Stimulated activated CD8-positive, alpha-beta memory T cell treated with anti-CD3 and anti-CD28 coated beads, Interleukin-12 subunit alpha, Interleukin-12 subunit beta, amount 100 ng/mL, for 1 hour (primary cell): ENCODE data around the gene DHRS1.

Source experiments
- DNase-seq: peaks from one replicate; pipeline ENCODE4 v3.0.0-alpha.2; 2020; ENCODE audit warnings: low read depth

Gene DHRS1

DNA sequence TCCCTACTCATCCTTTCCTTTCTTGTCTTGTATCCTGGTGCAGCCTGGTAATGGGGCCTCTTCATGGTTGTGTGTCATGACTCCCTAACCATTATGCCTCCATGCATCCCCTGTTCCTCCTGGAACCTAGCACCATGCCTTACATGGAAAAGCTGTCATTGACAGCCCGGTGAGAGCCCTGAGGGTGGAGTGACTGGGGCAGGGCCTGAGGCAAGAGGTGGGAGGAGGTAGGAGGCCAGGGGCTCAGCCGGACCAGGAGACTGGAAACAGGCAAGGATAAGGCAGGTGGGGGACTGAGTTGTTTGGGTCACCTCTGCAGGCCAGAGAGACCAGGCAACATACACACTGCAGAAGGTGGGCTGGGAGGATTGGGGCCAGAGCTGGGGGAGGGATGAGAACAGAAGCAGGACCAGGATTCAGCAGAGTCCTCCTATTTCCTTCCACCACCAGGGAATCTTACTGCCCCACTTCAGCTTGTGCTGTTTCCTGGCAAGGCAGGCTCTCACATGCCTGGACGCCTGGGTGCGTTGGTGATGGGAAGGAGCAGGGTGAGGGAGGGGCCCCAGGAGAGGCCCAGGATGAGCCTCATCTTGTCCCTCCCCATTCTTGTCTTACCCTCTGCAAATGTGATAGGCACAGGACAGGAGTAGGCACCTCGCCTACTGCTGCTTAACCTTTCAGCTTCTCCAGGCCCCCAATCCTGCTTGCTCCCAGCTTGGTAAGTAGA, 10.1 kb upstream of the DHRS1 start, which contains the start of gene LTB4R2:
TSS of gene LTB4R2 (plus strand) at position 603 of the 727 bp plus-strand sequence. CDS start 525 bp downstream, outside the sequence.
- no peak for DNase-seq

DNA sequence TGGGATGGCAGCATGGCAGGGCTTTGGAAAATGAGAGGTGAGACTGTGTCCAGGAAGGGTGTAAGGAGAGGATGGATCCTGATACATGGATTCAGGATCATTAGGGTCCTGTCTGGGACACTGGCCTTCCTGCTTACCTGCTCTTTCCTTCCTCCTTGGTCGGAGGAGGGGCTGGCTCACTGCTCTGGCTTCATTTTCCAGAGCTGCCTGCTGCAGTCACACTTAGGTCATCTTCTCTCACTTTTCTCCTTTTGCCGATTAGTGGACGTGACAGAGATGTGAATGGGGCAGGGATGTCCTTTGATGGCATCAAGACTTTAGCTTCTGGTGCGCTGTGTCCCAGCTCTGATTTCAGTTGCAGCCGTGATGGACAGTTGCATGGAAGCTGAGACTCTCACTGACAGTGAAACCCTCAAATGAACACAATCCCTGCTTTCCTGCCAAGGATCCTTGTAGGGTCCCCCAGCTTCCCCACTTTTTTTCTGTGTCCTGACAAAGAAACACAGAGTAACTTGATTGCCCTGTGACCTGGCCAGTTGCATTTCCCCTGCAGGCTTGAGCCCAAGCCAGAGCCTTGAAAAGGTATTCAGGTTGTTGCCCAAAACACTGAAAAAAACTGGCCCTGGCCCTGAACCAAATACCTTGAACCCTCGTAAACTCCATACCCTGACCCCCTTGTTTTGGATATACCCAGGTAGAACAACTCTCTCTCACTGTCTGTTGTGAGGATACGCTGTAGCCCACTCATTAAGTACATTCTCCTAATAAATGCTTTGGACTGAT, 9.0 kb upstream of the DHRS1 start:
- no peak for DNase-seq

DNA sequence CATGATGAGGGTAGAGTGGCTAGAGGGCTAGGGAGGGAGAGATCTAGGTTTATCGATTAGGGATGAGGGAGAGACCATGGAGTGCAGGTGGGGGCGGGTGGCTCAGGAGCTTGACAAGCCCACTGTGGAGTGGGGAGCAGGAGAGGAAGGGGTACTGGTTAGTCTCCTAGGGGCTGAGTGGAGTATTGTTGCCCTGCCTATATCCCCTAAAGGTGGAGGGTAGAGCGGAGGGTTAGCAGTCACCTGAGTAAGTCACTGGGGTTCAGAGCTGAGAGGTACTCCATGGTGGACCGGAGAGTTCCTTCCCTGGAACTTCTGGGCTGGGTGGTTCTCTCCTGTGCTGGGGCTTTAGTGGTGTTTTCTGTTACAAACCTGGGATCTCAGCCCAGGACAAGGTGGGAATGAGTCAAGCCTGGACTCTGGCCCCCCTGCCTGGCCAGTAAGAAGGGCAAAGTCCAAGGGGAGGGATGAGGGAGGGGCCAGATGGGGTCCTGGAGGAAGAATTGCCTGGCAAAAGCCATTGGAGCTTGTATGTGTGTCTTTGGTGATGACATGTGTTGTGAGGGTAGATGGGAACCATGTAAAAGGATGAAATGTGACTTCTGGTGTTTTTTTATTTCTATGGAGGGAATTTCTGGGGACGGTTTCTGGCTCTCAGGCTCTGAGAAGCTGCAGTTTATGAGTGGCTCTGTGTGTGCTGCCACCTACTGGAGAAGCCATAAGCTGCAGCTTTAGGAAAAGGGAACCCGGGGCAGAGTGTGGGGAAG, 8.2 kb upstream of the DHRS1 start, which contains the start of gene CIDEB:
TSS of gene CIDEB (minus strand) at position 403 of the 767 bp plus-strand sequence. CDS start at position 284, 119 bp downstream.
- peak; percentile 41 for DNase-seq

DNA sequence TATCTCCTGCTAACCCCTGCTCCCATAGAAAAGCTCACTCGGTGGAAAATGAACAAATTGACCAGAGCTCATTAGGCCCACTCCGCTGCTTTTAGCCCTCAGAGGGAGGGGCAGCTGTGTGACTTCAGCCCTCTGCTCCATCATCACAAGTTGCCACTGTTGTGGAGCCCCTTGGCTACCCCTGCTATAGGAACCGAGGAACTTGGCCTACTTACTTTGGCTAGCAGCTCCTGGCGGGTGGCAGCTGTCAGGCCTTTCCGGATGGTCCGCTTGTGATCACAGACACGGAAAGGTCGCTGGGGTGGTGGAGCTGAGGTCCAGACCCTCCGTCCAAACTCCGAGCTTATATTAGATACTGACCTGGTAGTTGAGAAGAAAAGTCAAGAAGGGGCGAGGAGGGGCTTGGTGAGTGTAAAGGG, 7.6 kb upstream of the DHRS1 start:
- DNase-seq: no peak

DNA sequence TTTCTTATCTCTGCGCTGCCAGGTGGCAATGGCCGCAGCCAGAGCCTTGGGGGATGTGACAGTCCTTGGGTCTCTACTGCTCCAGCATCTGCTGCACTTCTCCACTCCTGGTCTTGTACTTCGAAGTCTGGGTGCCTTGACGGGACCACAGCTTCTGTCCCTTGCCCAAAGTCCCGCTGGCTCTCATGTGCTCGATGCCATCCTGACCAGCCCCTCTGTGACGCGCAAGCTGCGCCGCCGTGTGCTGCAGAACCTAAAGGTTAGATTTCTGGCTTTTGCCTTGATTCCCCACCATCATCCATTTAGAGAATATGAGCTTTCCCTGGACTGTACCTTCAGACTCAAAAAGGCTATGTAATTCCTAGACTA, 4.4 kb upstream of the DHRS1 start:
- DNase-seq: no peak

DNA sequence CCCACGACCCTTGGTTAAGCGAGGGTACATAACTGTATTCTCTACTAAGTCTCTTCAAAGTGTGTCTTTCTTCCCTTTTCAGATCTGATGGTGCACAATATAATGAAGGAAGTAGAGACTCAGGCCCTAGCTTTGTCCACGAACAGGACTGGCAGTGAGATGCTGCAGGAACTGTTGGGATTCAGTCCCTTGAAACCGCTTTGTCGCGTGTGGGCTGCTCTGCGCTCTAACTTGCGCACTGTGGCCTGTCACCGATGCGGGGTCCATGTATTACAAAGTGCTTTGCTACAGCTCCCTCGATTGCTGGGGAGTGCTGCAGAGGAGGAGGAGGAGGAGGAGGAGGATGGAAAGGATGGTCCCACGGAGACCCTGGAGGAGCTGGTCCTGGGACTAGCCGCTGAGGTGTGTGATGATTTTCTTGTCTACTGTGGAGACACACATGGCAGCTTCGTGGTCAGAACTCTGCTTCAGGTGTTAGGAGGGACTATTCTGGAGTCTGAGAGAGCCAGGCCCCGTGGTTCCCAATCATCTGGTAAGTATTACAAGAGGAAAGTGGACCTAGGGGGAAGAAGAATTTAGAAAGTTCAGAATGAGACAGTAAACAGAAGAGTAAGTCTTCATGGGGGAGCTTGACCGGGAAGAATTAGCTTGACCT, 873 bp upstream of the DHRS1 start:
- no peak for DNase-seq

DNA sequence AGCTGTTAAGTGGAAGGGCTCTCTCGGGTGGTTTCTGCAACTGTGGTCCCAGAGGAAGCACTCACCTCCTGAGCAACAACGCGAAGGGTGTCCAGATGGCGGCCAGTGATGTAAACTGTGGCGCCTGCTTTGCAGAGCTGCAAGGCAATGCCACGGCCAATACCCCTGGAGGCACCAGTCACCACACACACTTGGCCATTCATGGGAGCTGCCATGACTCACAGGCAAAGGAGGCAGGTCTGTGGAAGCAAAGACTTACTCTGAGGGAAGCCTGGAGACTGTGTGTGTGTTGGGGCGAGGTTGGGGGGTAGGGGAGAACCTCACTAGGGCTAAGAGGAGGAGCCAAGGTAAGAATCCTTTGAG, 707 bp downstream of the DHRS1 start:
- no peak for DNase-seq

DNA sequence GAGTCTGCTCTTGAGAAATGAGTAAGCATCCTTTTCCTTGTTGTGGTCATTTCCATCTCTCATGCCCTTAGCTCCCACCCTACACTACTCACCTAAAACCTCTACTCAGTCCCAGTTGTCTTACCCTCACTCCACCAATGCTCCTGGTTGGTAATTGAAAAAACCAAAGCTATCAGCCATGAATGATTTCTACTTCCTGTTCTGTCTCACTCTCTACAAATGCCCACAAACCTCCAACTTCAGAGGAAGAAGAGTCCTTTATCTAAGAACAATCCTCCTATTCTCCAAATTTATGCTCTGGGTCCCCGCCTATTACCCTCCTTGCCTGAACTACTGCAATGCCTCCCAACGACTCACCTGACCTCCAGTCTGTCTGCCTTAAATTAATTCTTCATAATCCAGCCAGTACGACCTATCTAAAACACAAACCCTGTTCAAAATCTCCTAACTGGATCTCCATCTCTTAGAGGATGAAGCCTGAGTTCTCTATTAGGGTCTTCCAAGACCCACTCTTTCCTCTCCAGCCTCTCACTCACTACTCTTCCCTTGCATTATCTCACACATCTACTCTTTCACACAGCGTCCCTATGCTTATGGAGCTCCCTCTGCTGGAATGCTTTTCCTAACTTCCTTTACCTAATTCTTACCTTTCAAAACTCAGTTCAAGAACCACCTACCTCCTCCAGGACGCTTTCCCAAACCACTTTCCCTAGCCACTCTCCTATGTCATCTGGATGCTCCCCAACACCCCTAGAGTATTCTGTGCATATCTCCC, 2.2 kb downstream of the DHRS1 start:
- DNase-seq: no peak

DNA sequence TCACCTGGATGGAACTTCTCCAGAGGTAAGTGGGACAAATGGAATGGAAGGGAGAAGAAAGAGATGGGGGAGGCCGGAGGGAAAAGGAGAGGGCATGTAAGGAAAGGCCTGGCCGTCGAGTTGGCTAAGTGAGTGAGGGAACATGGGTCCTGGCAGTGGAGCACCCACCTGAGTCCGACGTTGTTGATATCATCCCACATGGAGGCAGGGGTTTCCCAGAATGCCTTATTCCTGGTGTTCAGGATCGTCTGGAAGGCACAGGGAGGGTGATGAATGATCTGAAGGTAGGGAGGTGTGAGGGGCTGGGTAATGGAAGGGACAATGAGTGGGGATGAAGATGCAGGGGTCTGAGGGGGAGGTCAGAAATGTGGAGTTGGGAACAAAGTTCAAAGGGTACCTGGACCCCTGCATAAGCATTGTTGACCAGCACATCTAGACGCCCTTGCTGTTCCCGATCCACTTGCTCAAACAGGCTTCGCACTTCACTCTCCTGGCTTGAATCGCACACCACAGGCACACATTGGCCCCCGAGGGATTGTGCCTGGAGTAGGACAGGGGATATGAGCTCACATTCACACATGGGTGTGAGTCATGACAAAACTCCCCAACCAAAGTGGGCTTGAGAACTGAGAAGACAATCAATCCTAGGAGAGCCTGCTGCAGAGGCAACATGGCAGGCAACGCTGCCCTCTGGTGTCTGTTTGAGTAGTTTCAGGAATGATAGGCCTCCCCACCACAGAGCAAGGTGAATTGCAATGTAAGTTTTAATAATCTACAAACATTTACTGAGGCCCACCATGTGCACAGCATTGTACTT, 3.0 kb downstream of the DHRS1 start:
- peak; percentile 53 for DNase-seq

DNA sequence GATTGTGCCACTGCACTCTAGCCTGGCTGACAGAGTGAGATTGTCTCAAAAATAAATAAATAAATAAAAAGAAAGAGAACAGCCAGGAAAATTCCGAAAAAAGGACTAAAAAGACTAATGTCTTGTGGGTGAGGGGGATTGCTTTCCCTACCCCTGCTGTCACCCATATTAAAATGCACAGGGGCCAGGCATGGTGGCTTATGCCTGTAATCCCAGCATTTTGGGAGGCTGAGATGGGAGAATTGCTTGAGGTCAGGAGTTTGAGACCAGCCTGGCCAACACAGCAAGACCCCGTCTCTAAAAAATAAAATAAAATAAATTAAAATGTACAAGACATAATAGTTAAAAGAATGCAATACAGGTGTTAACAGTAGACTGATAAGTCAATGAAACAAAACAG, 6.1 kb downstream of the DHRS1 start:
- DNase-seq: no peak

DNA sequence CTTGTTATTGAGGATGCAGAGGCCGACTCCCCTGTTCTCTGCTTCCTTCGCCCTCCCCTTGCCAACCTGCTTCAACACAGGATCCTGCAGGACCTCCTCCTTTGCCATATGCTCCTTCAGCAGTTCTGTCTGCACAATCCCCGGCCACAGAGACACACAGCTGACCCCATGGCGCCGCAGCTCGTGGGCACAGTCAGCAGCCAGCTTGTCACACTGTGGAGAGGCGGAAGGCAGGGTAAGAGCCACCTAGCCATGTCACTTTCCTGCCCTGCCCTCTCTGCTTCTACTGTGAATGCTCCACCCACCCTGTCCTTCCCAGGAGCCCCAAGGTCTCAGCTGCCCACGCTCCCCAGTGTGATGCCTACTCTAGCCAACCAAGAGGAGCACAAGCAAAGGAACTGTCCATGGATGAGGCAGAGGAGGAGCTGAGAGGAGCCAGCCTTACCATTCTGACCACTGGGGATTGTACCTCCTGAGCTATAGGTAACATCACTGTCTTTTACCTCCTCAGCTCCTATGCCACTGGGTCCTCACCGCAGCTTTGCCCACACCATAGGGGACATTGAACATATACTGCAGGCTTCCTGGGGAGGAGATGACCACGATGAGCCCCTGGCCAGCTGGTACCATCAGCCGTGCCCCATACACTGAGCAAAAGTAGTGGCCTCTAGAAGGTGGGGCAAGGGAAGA, 7.3 kb downstream of the DHRS1 start:
- DNase-seq: no peak

DNA sequence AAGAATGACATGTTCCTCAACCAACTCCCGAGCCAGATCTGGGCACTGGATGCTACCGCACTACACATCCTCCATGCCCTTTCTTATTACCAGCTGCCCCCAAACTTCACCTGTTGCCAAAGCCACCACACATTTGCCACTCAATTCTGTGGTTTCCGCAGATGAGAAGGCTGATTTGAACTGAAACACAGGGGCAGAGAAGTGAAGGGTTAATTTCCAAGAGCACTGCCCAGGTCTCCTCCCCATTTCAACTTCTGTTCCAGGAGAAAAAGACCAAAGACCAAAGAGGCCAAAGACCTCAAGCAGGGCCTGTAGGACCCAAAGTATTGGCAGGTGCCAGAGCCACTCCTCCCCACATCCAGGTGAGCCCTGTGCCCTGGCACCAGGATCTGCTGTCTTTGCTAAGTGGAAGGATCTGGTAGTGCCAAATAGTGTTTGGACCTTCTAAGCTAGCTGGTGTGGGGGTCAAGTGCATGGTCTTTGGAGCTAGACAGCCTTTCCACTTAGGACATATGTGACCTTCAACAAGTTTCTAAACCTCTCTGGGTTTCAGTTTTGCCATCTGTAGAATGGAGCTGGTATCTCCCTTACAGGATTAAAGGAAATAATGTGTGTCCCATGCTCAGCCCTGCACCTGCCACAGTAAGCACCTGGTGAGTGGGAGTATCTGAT, 8.0 kb downstream of the DHRS1 start:
- no peak for DNase-seq

DNA sequence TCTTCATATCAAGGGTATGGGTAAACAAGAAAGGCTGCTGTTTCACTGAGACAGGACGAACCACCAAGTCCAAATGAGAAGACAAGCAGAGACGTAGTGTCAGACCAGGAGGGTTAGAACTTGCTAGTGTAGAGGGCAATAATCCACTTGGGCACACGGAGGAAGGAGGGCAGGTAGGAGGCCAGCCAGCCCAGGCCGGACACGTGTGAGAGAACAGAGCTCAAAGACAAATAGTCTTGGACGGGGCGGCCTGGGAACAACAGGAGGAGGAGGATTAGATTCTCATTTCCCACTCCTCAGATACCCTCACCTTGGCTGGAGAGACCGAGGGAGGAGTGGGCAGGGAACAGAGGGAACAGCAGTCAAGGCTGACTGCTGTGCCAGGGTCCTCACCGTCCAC, 8.8 kb downstream of the DHRS1 start:
- no peak for DNase-seq

DNA sequence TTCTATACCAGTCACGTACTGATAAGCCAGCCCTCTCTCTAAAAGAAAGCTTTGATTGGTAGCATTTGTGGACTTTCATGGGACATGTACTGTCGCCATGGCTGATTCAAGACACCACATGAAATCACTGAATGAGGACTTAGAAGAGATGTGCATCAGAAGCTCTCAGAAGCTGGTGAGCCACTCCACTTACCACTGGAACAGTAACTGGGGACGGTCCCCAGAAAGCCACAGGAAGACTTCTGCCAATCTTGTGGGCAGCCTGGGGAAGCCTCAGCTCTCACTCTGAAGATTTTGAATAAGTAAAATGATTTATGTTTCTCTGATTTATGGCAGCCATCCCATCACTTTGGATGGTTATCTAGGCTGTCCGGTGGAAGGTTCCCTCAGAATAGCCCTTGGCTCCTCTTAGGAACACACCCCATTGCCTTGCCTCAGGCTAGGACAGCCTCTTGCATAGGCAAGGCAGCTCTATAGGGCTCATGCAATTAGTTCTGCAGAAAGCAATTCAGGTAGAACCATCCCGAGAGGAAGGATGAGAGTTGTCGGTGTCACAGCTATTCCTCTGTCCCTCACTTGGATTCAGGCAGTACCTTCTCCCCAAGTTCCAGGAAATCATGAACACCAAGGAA, 9.8 kb downstream of the DHRS1 start:
- no peak for DNase-seq

DNA sequence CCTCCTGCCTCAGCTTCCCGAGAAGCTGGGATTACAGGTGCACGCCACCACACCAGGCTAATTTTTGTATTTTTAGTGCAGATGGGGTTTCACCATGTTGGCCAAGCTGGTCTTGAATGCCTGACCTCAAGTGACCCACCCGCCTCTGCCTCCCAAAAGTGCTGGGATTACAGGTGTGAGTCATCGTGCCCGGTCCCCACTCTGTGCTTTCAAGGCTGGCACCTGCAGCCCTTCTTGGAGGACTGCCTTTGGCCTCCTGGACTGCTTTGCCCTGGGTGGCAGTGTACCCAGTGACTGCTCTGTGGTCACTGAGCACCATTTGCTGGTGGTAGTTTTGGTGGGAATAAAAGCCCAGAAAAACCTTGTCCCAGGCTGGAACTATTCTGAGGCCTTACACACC, 12.6 kb downstream of the DHRS1 start:
- no peak for DNase-seq

DNA sequence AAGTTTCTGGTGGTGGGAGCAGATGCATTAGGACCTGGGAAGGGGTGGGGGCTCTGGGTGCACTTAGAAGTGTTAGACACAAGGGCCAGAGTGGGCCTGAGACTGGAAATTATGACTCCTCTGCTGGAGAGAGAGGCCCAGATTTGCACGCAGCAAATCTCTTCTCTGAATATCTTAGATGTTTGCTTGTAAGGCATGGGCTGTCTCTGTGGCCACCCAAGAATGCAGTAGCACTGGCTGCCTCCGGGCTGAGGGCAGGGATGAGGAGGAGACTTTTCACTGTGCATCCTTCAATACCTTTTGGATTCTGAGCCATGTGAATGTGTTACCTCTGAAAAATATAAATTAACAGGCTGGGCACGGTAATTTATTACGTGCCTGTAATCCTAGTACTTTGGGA, 14.2 kb downstream of the DHRS1 start:
- no peak for DNase-seq

DNA sequence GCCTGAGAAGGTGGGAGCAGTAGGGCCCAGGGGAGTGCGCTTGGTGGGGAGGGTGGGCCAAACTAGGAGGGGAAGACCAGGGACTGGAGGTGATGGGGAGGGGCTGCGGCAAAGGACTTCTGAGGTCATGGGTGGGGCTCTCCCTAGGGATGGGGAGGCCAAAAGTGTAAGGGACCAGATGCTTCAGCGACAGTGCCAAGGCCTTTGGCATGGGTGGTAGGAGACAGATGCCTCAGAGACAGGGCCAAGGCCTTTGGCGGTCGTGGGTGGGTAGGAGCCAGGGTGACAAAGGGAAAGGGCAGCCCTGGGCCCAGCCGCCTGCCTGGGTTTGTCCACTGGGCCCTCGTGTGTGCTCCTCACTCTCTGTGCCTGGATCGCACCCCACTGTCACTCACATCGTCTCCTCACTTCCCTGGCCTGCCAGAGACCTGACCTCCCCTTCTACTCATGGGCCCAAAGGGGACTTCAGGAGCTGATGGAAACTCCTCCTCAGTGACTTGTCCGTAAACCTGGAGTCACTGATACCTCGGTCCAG, 15.0 kb downstream of the DHRS1 start:
- DNase-seq: no peak

DNA sequence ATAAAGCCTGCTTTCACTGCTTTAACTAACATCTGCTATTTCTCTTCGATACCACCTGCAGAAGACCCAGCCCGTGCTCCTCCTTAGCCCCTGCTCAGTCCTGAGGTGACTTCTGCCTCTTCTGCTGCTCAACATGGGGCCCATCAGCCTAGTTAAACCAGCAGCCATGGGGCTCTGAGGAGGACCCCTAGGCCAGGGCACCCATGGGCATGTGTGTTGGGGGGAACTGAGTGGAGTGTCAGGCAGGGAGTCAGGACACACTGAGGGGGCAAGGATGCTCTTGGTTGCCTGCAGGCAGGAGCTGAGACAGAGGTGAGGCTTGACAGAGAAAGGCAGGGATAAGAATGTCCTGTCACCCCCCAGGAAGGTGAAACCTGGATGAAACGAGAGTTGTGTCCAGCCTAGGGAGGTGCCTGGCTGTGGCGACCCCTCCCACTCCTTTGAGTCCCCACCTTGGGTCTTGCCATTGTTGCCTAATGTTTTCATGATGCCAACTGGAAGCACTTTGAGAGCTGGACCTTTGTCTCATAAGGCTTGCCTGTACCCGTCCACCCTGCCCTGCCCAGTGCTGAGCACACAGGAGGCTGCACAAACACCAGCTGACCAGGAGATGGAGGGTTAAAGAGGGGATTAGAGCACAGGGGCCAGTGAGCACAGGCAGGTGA, 15.7 kb downstream of the DHRS1 start:
- no peak for DNase-seq
